GM18499 (cell line): Measurements from ENCODE around the gene RIC1.
"Not testable (repeated sequence)": the region's sequence is repeated elsewhere in the genome, so short reads cannot be mapped to it uniquely, and the experiment has no call there.

Experiments
- ATAC-seq: cut with Tn5 transposase; IDR thresholded peaks from one replicate; pipeline ENCODE4 v1.9.1; 2021; ENCODE audit warnings: moderate number of reproducible peaks; ENCODE audit not compliant: insufficient read depth, unreplicated experiment

Gene RIC1

DNA sequence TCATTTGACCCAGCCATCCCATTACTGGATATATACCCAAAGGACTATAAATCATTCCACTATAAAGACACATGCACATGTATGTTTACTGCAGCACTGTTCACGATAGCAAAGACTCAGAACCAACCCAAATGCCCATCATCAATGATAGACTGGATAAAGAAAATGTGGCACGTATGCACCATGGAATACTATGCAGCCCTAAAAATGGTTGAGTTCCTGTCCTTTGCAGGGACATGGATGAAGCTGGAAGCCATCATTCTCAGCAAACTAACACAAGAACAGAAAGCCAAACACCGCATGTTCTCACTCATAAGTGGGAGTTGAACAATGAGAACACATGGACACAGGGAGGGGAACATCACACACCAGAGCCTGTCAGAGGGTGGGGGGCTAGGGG is 154.5 kb downstream of the RIC1 start:
- ATAC-seq, result not testable (repeated sequence)

DNA sequence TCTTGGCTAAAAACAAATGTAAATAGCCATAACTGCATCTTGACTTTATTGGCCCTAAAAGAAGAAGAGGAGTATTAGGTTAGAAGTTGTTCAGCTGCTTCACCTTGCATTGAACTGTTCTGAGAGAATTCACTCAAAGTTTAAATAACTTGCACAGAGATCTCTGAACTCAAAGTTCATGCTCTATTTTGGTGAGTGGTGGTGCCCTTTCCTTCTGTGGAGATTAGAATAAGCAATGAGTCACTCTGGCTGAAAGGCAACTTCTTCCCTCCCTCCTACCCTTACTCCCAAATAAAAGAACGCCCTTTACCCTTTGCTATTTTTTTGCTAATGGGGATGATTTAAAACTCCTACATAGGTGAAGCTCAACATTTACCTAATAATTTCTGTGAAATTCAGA is 155.1 kb downstream of the RIC1 start:
- ATAC-seq, result no peak

DNA sequence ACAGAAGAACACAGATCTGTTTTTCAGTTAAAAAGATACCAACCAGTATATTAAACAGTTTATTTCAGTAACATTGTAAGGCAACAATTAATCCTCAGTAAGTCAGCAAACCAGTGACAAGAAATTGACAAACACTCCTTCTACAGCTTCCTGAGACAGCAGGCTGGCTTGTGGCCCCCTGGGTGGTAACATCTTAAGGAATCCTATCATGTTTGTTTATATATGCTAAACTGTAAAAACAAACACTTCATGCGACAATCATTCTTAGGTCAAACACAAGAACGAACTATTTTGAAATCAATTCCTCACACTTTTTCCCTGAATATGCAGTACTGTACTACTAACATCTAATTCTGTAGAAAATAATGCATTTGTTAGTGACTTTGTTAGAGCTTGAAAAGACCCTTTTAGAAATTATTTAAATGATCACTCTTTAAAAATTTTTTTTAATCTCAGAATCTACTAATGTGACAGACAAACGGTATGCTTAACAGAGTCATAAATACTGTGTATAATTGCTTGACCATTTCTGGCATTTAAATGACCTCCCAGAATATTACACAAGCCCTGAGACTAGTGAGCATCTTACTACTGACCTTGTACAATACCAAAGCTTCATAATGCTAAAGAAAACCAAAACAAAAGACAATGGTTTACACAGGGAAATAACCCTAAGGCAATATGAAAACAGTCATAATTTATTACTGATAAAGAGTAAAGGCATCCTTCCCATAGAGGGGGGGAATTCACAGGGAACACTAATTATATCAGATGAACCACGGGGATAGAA is 155.8 kb downstream of the RIC1 start:
- no peak for ATAC-seq

DNA sequence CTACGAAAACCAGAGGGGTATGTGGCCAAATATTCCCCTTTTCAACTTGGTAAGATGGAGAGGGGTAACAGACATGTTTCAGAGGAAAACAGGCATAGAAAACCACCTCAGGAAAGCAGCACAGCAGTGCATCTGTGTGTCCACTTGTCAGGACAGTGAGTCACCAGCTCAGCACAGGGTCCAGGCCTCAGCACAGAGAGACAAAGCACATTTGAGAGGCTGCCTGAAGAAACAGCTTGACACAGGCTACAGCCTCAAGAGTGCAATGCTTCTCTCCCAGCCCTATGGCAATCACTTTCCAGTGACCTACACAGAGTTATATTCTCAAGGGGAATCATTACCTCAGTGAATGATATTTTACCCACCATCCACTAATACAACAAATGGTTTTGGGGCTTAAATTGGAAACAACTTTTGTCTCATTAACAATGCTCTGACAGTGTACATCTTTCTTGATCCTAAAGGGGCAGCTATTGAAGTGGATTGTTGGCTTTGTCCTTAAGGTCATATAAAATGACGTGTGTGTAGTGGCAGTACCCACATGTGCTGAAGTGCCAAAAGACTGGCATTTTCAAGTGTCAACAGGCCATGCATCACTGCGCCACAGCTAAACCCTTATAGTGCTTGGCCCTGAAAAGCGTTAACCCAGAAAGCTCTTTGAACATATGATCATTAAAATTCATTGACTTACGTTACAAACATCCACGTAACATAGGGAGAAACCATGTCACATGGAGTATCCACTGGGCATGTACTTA is 157.6 kb downstream of the RIC1 start:
- ATAC-seq, result no peak

DNA sequence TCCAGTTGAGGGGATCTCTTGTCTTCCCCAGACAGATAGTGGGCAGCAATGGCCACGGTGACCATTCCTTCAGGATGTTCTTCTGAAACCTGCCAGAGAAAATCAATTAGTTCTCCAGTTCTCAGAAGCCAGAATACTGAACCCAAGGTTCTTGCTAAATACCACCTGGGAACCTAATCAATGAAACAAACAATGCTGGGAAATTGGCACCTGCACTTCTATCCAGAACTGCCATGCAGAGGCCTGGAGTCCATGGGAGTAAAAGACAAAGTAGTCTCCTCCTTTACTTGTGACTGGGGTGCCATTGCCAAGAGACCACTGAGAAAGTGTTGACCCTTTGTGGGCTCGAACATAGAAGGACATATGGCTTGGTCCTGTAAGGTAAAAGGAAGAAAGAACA is 158.3 kb downstream of the RIC1 start:
- ATAC-seq, result no peak

DNA sequence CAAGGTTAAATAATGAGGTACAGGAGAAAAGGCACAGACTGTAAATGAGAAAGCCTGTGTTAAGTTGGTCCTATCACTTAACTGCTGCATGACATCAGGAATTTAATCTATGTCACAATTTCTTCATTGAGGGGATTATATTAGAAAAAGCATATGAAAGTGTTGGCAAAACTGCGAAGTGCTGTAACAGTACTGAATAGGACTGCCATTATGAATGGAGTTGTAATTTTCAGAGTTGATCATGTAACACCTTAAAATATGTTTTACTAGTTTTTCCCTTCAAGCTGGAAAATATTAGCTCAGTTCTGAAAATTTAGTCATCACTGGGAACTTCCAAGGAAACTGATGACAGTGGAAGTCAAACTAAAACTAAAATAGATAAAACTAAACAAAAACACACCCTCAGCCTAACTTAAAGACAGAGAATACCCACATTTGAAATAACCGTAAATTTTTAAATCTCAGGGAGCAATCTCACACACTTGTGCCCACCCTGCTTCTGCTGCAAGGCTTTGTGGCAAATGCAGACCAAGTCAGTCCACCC is 158.9 kb downstream of the RIC1 start:
- ATAC-seq, result no peak

DNA sequence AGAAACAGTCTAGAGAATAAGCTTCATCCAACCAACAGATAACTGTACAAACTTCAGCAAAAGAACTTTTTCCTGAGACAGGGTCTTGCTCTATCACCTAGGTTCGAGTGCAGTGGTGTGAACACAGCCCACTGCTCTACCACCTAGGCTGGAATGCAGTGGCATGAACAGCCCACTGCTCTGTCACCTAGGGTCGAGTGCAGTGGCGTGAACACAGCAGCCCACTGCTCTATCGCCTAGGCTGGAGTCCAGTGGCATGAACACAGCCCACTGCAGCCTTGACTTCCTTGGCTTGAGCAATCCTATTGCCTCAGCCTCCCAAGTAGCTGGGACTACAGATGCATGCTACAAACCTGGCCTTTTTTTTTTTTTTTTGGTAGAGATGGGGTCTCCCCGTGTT is 160.6 kb downstream of the RIC1 start:
- no peak for ATAC-seq

DNA sequence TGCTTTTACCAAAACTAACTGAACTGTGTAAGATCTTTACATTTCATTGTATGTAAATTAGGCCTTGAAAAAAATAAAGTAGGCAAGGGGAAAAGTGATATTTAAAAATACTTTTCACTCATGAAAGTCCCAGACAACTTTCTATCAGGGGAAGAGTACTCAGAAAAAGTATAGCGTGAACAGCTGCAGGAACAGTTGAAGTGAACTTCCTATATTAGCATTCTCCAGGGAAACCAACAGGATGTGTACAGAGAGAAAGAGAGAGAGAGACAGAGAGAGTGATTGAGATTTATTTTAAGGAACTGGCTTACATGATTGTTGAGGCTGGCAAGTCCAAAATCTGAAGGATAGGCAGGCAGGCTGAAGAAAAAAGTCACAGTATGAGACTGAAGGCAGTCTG is 162.0 kb downstream of the RIC1 start:
- no peak for ATAC-seq

DNA sequence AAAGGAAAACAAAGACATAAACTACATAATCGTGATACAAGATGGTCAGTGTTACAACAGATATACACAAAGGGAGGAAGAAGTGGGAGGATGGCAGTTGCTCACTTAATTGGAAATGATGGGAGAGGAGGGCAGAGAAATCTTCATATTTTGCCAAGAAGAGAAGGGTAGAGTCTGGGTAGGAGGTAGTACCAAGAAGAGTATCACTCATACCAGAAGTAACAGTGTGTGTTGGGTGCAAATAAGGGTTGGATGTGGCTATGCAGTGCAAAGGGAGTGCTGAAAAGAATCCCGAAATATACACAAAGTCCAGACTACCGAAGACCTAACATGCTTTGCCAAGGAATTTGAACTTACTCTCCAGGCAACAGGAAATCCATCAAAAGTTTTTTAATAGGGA is 163.0 kb downstream of the RIC1 start:
- no peak for ATAC-seq

DNA sequence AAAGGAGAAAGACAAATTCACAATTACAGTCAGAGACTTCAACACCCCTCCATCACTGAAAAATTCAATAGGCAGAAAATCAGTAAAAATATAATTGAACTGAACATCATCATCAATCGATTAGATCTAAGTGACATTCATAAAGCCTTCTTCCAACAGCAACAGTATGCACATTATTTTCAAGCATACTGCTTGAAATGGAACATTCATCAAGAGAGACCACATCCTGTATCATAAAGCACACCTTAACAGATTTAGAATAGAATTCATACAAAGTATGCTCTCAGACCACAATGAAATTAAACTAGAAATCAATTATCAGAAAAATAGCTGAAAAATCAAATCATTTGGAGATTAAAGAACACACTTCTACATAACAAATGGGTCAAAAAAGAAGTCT is 164.9 kb downstream of the RIC1 start:
- no peak for ATAC-seq

DNA sequence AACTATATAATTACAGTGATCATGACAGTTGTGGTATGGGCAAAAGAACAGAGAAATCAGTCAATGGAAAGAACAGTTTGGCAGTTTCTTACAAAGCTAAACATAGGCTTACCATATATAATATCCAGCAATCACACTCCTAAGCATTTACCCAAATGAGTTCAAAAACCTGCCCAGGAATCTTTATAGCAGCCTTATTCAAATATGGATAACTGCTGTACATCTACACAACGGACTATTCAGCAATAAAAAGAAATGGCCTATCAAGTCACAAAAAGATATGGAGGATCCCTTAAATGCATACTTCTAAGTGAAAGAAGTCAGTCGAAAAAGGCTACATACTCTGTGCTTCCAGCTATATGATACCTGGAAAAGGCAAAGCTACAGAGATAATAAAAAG is 167.4 kb downstream of the RIC1 start:
- no peak for ATAC-seq

DNA sequence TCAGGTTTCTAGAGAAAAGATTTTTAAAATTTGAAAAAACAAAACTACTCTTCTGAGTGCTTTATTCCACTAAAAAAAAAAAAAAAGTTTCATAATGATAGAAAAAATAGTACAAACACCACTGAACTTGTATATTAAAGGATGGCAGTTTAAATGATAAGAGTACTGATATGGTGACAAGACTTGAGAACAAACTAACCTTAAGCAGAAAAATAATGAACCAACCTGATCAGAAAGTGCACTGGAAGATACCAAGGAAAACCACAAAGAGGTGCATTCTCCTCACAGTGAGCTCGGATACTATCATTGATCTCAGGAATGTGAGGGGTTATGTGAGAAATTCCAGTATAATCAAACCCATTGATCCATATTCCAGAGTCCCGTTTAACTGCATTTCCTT is 169.7 kb downstream of the RIC1 start:
- ATAC-seq, result no peak

DNA sequence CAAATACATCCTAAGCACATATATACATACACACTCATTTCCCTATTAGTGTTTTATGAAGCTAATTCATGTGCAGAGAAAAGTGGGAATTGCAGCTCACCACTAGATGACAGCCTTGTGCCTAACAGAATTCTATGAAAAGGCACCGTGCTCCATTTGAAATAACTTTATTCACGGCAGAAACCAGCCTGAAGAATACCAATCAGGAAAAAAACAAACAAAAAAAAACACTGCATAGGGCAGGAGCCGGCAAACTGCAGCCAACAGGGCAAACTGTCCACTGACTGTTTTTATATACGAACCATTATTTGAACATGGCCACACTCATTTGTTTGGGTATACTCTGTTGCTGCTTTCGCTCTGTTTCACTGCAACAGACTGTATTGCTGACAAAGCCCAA is 170.4 kb downstream of the RIC1 start:
- ATAC-seq, result no peak

DNA sequence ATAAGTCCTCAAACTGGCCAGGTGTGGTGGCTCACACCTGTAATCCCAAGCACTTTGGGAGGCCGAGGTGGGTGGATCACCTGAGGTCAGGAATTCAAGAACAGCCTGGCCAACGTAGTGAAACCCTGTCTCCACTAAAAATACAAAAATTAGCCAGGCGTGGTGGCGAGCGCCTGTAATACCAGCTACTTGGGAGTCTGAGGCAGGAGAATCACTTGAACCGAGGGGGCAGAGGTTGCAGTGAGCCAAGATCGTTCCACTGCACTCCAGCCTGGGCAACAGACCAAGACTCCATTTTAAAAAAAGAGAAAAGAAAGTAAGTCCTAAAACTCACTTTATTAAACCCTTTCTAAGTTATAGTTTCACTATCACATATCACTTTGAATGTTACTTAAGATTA is 171.5 kb downstream of the RIC1 start:
- not testable (repeated sequence) for ATAC-seq

DNA sequence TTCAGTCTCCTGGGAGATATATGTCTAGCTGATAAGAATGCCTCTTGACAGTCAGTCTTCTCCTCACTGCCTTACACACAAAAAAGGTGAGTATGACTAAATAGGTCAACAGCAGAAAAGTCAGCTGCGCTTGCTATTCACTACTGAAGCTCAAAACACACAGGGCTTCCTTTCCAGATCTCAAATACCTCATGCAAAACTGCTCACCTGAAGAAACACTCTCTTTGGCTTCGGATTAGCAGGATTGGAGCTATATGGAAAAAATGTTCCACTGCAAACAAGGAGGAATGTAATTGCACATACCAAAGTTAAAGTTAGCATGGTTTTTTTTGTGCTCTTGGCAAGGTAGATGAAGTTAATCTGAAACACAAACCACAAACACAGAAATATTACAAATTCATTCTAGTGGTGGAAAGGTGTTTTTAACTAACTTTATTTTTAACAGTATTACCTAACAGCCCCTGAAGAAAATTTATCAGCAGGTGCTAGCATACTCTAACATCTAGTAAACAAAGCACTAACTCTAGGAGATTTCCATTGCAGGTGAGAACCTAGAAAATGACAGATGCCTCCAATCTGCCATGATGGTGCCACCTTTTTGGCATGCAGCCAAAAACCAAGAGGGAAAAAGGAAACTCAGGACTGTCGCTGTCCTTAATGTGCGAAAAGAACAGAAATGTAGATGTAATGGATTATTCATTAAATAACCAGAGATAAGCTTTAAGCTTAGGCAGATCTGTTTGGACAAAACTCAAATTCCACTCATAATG is 172.2 kb downstream of the RIC1 start:
- ATAC-seq, result no peak

DNA sequence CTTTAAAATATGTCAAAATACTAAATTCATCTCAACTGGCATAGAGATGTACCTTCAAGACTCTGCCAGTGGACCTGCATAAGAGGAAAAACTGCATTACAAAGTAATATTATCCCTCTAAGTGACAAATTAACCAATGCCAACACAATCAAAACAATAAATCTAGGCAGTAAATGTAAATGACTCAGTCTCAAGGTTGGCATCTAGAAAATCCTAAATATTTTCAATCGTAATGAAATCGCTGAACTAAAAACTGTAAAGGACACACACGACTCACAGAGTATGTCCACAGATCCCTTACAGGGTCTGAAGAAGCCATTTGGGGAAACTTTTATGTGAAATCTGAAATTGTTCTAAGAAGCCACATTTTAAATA is 172.8 kb downstream of the RIC1 start:
- no peak for ATAC-seq

DNA sequence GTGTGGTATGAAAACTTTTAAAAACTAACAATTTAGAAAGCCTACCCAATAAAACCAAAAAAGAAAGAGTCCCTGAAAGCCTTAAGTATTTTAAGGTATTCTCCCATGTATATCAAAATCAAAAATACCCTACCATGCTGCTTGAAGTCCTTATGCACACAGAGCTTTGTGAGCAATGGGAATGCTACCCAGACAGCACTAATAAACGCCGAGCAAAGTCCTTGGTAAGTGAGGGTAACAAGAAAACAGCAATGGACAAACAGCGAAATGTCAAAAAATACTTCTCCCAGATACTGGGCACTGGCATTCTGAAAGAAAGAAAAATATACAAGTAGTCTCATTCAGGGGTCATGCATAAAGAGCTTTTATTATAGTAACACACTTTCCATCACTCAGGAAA is 176.6 kb downstream of the RIC1 start:
- no peak for ATAC-seq

DNA sequence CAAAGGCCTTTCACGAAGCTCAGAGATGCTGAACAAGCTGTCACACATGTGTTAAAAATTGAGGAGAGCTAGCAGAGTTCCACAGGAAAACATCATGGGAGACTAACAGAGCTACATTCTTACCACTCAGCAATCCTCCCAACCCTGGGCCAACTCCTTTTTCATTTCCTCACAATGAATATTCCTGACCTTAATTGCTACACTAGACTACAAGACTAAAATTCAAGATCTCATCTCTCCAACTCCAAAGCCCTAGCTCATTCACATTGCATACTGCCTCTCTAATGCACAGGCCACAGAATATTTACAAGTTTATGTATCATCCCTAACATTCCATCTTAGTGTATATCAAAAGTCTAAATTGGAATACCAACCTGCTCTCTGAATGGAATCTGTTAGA is 182.8 kb downstream of the RIC1 start:
- no peak for ATAC-seq

DNA sequence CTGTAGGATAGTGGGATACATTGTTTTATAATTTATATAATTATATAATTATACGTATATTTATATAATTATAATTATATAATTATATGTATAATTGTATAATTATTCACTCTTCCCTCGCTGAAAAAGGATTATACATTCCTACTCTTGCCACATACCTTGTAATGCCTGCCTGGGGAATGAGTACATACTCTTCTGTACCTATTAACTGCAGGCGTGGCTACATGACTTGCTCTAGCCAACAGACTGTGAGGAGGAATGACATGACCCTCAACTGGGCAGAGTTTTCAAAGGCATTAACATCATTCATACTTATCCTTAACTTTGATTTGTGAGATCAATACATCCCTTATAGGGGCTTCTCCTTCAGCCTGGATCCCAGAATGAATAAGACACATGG is 184.9 kb downstream of the RIC1 start:
- ATAC-seq, result no peak

DNA sequence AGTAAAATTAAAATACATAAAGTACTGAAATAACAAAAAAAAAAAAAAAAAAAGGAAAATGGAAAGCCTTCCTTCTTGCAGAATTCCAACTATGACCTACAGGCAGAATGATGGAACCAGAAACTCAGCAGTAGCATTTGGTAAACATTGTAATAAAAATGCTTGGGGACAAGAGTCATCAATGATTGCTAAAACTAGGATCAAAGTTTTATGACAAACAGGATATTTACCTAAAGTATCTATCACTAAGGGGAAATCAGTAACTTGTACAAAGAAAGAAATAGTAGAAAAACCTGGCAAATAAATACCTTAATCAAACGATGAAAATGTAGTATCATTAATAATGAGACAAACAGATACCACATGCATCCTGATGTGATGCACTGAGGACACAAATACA is 186.6 kb downstream of the RIC1 start:
- ATAC-seq, result no peak

DNA sequence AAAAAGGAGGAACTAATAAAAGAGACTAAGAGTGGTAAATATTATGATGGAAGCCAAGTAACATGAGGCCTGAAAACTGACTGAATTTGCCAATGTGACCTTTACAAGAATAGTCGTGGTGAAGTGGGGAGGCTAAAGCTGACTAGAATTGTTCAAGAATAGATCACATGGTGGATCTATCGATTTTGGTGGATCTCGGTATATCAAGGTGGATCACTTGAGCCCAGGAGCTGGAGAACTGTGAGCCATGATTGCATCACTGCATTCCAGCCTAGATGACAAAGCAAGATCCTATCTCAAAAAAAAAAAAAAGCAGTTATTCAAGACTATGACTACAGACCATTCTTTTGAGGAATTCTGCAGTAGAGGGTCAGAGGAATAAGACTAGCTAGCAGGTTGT is 189.0 kb downstream of the RIC1 start:
- no peak for ATAC-seq
